HepG2 (cell line): ENCODE data around the gene BTG1. TPM values are rescaled to one million over a fixed set of nuclear protein-coding genes. Genes with fewer than 3 reads are reported as not detected.

Experiments used
- BATF2 ChIP-seq: sonication (generic); formaldehyde crosslinking; IDR thresholded peaks from 2 replicates; pipeline ENCODE4 v1.8.0; 2022; ENCODE audit warnings: mild to moderate bottlenecking, missing genetic modification reagents, moderate library complexity
- FIP1L1 ChIP-seq: fragments of 200-400 bp; formaldehyde crosslinking; IDR thresholded peaks from 2 replicates; pipeline ENCODE4 v1.6.1; 2018; ENCODE audit warnings: low read depth, mild to moderate bottlenecking, low read length, moderate library complexity, borderline replicate concordance; ENCODE audit not compliant: insufficient read depth
- JUNB ChIP-seq: sonication (generic); formaldehyde crosslinking; IDR thresholded peaks from 2 replicates; pipeline ENCODE4 v1.8.0; 2022; ENCODE audit warnings: missing genetic modification reagents, mild to moderate bottlenecking, borderline replicate concordance
- KMT2A ChIP-seq: sonication (generic); formaldehyde crosslinking; IDR thresholded peaks from 2 replicates; pipeline ENCODE4 v1.4.0; 2020; ENCODE audit warnings: missing genetic modification reagents
- MED1 ChIP-seq: sonication (generic); formaldehyde crosslinking; IDR thresholded peaks from 2 replicates; pipeline ENCODE4 v1.4.0; 2020; ENCODE audit warnings: missing genetic modification reagents
- NBN ChIP-seq: fragments of 450-650 bp; conservative IDR thresholded peaks from 2 replicates; pipeline ENCODE4 v1.6.1; 2017
- NCOA2 ChIP-seq: sonication (generic); formaldehyde crosslinking; IDR thresholded peaks from 2 replicates; pipeline ENCODE4 v1.8.0; 2022; ENCODE audit warnings: inconsistent platforms
- PAWR ChIP-seq: sonication (generic); formaldehyde crosslinking; IDR thresholded peaks from 2 replicates; pipeline ENCODE4 v1.4.0; 2020; ENCODE audit warnings: missing genetic modification reagents, mild to moderate bottlenecking, borderline replicate concordance
- PBX3 ChIP-seq: sonication (generic); formaldehyde crosslinking; IDR thresholded peaks from 2 replicates; pipeline ENCODE4 v1.8.1; 2023; ENCODE audit warnings: missing genetic modification reagents, inconsistent platforms, borderline replicate concordance
- PHF21A ChIP-seq: sonication (generic); formaldehyde crosslinking; IDR thresholded peaks from 2 replicates; pipeline ENCODE4 v1.5.0; 2020; ENCODE audit warnings: mild to moderate bottlenecking, missing genetic modification reagents
- PTBP1 ChIP-seq: fragments of 200-400 bp; formaldehyde crosslinking; IDR thresholded peaks from 2 replicates; pipeline ENCODE4 v1.6.1; 2018; ENCODE audit warnings: low read length, low read depth; ENCODE audit not compliant: poor library complexity, severe bottlenecking
- ZBTB38 ChIP-seq: sonication (generic); formaldehyde crosslinking; IDR thresholded peaks from 2 replicates; pipeline ENCODE4 v1.5.1; 2020; ENCODE audit warnings: mild to moderate bottlenecking, missing genetic modification reagents
- ZBTB7B ChIP-seq: sonication (generic); formaldehyde crosslinking; IDR thresholded peaks from 2 replicates; pipeline ENCODE4 v1.4.0; 2020; ENCODE audit warnings: missing genetic modification reagents
- ZMYM3 ChIP-seq: sonication (generic); formaldehyde crosslinking; IDR thresholded peaks from 2 replicates; pipeline ENCODE4 v1.5.1; 2020; ENCODE audit warnings: mild to moderate bottlenecking, missing genetic modification reagents
- ZNF274 ChIP-seq: sonication (generic); formaldehyde crosslinking; IDR thresholded peaks from 2 replicates; pipeline ENCODE4 v1.5.1; 2020; ENCODE audit warnings: mild to moderate bottlenecking, missing genetic modification reagents
- ZNF451 ChIP-seq: sonication (generic); formaldehyde crosslinking; IDR thresholded peaks from 2 replicates; pipeline ENCODE4 v1.5.0; 2020; ENCODE audit warnings: mild to moderate bottlenecking, missing genetic modification reagents
- ZNF646 ChIP-seq: sonication (generic); formaldehyde crosslinking; IDR thresholded peaks from 2 replicates; pipeline ENCODE4 v1.9.0; 2021; ENCODE audit warnings: mild to moderate bottlenecking, missing genetic modification reagents
- ZNF691 ChIP-seq: sonication (generic); formaldehyde crosslinking; IDR thresholded peaks from 2 replicates; pipeline ENCODE4 v1.4.0; 2020; ENCODE audit warnings: missing genetic modification reagents, low read depth, mild to moderate bottlenecking, borderline replicate concordance
- ZNF7 ChIP-seq: IDR thresholded peaks from 2 replicates; pipeline ENCODE4 v1.6.1; 2016; ENCODE audit warnings: missing biosample characterization, missing genetic modification reagents
- ZNF883 ChIP-seq: sonication (generic); formaldehyde crosslinking; IDR thresholded peaks from 2 replicates; pipeline ENCODE4 v1.5.1; 2020; ENCODE audit warnings: mild to moderate bottlenecking, missing genetic modification reagents; ENCODE audit errors: not compliant biosample characterization
- ZSCAN31 ChIP-seq: sonication (generic); formaldehyde crosslinking; IDR thresholded peaks from 2 replicates; pipeline ENCODE4 v1.5.0; 2020; ENCODE audit warnings: low read depth, mild to moderate bottlenecking, missing genetic modification reagents
- polyA plus RNA-seq, 8 experiments: library from polyadenylated mRNA; depleted of rRNA in 3 of 8; stranded (reverse) in 7 of 8; unstranded in 1 of 8; fragments of >200 nt; fragmentation: Illumina TruSeq in 4 of 8; extraction: Trizol in 4 of 8; gene quantifications; 2 replicates each; pipeline versions ENCODE4 v1.2.1 to v1.2.3, GENCODE V29; 2011 to 2016; ENCODE audit warnings: low read depth in 4 of 8, missing spikeins in 1 of 8, mixed read lengths in 1 of 8; ENCODE audit not compliant: insufficient read depth in 1 of 8
- total RNA-seq, 5 experiments: library from RNA; depleted of rRNA; stranded (reverse); fragments of >200 nt; fragmentation: Illumina TruSeq; extraction: Trizol; gene quantifications; 2 replicates each; pipeline ENCODE4 v1.2.3, GENCODE V29; 2016; ENCODE audit warnings: low read depth in 1 of 5

Gene BTG1
- total and polyA plus RNA-seq, 2 of the 13 experiments (the other 11 are each of a cell fraction or from before 2014, with no cell fraction given), result 7.5 to 16.7 TPM

GRCh38 chr12:92145731-92146496, at the start of gene BTG1 (continued):
- TF ChIP-seq PAWR, result no peak
- TF ChIP-seq KMT2A (CRISPR knock-in tag), result peak; percentile 49
- peak; percentile 7; the same call in 1 of the 2 replicates for TF ChIP-seq PHF21A (CRISPR knock-in tag)
- TF ChIP-seq BATF2, result no peak
- TF ChIP-seq MED1 (CRISPR knock-in tag), result peak; percentile 59
- no peak for TF ChIP-seq FIP1L1
- TF ChIP-seq PBX3 (CRISPR knock-in tag), result no peak
- no peak for TF ChIP-seq NBN
- no peak for TF ChIP-seq ZNF691 (CRISPR knock-in tag)
- peak; percentile 41; the same call in 1 of the 2 replicates for TF ChIP-seq ZBTB38 (CRISPR knock-in tag)
- no peak for TF ChIP-seq ZNF7 (CRISPR knock-in tag)
- TF ChIP-seq ZNF883 (CRISPR knock-in tag), result no peak
- peak; percentile 40; the same call in 1 of the 2 replicates for TF ChIP-seq NCOA2 (CRISPR knock-in tag)
- 0 out of 2 replicates have a peak, but pooled peaks have one; percentile 37 for TF ChIP-seq ZMYM3
- TF ChIP-seq PTBP1, result no peak
- TF ChIP-seq ZSCAN31 (CRISPR knock-in tag), result no peak
- TF ChIP-seq ZNF646, result no peak
- TF ChIP-seq ZNF451 (CRISPR knock-in tag), result no peak; the same call in 1 of the 2 replicates
- TF ChIP-seq ZNF274, result no peak; the same call in 1 of the 2 replicates
- TF ChIP-seq ZBTB7B (CRISPR knock-in tag), result no peak
- no peak for TF ChIP-seq JUNB (CRISPR knock-in tag)
